ENCODE data around the gene KMT5B. TPM values are rescaled to one million over a fixed set of nuclear protein-coding genes. Genes with fewer than 3 reads are reported as not detected.

The KMT5B gene
- total and polyA plus RNA-seq, 2 of the 4 experiments (the other 2 are of a cell fraction) = 11.2 to 13.4 TPM

DNA sequence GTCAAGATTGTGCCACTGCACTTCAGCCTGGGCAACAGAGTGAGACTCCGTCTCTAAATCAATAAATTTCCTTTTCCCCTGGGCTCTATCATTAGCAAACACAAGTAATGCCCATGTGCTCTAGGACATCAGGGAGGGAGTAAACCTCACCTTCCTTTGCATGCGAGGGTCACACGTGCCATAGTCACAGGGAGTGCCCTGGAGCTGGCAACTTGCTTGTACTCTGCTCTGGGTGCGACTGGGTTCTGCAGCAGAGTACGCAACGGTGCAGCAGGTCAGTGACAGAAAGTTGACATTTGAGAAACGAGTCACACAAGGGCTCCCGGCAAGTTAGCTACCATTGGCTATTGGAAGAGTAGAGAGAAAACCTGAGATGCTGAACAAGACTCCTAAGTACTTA, 59.4 kb downstream of the KMT5B start:
- no peak overlapping the region for H3K4ac ChIP-seq (ENCODE audit: low read depth, low read length)
- H3K79me1 ChIP-seq (ENCODE audit: low read depth in 1 of 2, low read length in 2 of 2) = no peaks in the 10 kb centered on the region
- H3K27ac ChIP-seq (ENCODE audit: insufficient read depth, low read length) = no peak overlapping the region
- no peak overlapping the region for H3K9ac ChIP-seq (ENCODE audit: low read depth, low read length)
- no peak overlapping the region for H3K4me3 ChIP-seq (ENCODE audit: insufficient read depth, low read depth, low read length)
- peaks cover 3% of the 10 kb centered on the region; the same call in 1 of the 2 replicates for H3K9me1 ChIP-seq (ENCODE audit: insufficient read depth, low read length)
- no peak overlapping the region for H3K4me2 ChIP-seq (ENCODE audit: low read depth, low read length)
- no peak overlapping the region for H2BK15ac ChIP-seq (ENCODE audit: low read depth, low read length)
- dilution Hi-C loops (cut with HindIII; ENCODE audit: low sequenced_read_pairs, unreplicated experiment) (no loop called here), in situ Hi-C loops (cut with MboI; ENCODE audit: low sequenced_read_pairs) (no loop called here), intact Hi-C loops (cut with micrococcal nuclease) (no loop called here)
- H2BK5ac ChIP-seq (ENCODE audit: low read depth, low read length, poor library complexity, severe bottlenecking) = no peak overlapping the region
- no peak overlapping the region for H4K5ac ChIP-seq (ENCODE audit: low read depth, low read length)
- H2BK20ac ChIP-seq (ENCODE audit: low read depth, low read length) = no peak overlapping the region
- no peak overlapping the region for H3K18ac ChIP-seq (ENCODE audit: low read depth, low read length)
- no peak overlapping the region for H2BK120ac ChIP-seq (ENCODE audit: low read depth, low read length)
- no peaks in the 10 kb centered on the region for H3K27me3 ChIP-seq (ENCODE audit: control insufficient read depth, insufficient read depth, low read length)
- no peak for TF ChIP-seq POLR2A (IDR thresholded peaks at IDR 0.05; ENCODE audit: low read depth, low read length)
- ChIA-PET POLR2A (ENCODE audit: unreplicated experiment) (no interaction called here), CTCF (interaction anchor here (0.5 kb wide), 1 partner anchor 1631 kb away, joined by 11 read pairs; no protein-coding TSS in a partner anchor)
- no peak overlapping the region for H4K8ac ChIP-seq (ENCODE audit: low read depth in 2 of 2, low read length in 2 of 2)
- H3K23ac ChIP-seq (ENCODE audit: low read depth, low read length) = no peak overlapping the region
- no TSS peak for BruUV-seq (replicated peaks)
- H3K4me1 ChIP-seq (ENCODE audit: control insufficient read depth, insufficient read depth, low read length) = no peaks in the 10 kb centered on the region
- no peak overlapping the region for H4K91ac ChIP-seq (ENCODE audit: insufficient read depth, low read depth, low read length)
- H3K36me3 ChIP-seq (ENCODE audit: control insufficient read depth, insufficient read depth, low read length) = peaks cover 11% of the 10 kb centered on the region
- H2AK9ac ChIP-seq (replicated peaks; ENCODE audit: low read depth, low read length, poor library complexity) = no peak overlapping the region
- no peak overlapping the region for H3K56ac ChIP-seq (ENCODE audit: extremely low read depth, insufficient read depth, low read length)
- 90% methylated on average over 4 of the region's 8 CpGs; no CpG with 5 or more reads in 1 of the 2 experiments for WGBS, 2 experiments (ENCODE audit: extremely low coverage in 2 of 2, insufficient read length in 1 of 2)
- no peak overlapping the region for H3K14ac ChIP-seq (replicated peaks; ENCODE audit: low read depth, low read length)
- H2AK5ac ChIP-seq (ENCODE audit: low read depth, low read length) = no peak overlapping the region
- DNase-seq (no peak), ATAC-seq (ENCODE audit: low read depth) (no peak; the same call in 1 of the 2 replicates)
- H4K20me1 ChIP-seq (ENCODE audit: insufficient read depth, low read length) = no peaks in the 10 kb centered on the region
- peak overlapping the region; percentile 53 for H2AFZ ChIP-seq (replicated peaks; ENCODE audit: low read length, poor library complexity)
- no peaks in the 10 kb centered on the region for H3K9me3 ChIP-seq (ENCODE audit: control insufficient read depth, insufficient read depth, low read length)

Data from IMR-90 (cell line).